ENCODE measurements around the gene CCSER2. TPM values are rescaled to one million over a fixed set of nuclear protein-coding genes. Genes with fewer than 3 reads are reported as not detected.

CCSER2 gene
- total and polyA plus RNA-seq, 4 donors: 23.1 to 111 (median 59.4) TPM

DNA sequence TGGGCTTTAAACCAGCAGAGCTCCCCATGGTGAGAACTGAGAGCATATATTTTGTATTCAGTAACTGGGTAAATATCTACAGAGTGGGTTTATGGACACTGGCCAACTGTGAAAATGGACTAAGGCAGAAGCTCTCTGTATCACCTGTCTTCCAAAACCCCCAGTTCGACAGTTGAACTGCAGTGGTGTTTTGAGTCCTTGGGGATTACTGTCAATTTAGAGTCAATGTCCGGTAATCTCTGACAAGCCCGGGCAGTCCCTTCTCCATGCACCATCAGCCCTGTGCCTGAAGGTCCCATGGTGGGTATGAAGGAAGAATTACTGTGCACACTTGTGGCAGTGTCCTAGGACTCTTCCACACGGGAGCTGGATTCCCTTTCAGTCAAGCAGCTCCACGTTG, 235.0 kb downstream of the CCSER2 start:
- ATAC-seq (ENCODE audit: low FRiP score): no peak
- Histone ChIP-seq H3K36me3 (ENCODE audit: control insufficient read depth in 1 of 2, insufficient read depth in 2 of 2, low read length in 1 of 2) (no peaks in the 10 kb centered on the region), H3K27ac (ENCODE audit: low read depth in 1 of 2, low read length in 2 of 2) (no peak overlapping the region), H3K4me1 (ENCODE audit: control insufficient read depth in 1 of 2, insufficient read depth in 2 of 2, low read length in 2 of 2) (no peaks in the 10 kb centered on the region), H3K27me3 (ENCODE audit: control insufficient read depth in 1 of 2, insufficient read depth in 2 of 2, low read length in 1 of 2) (peaks cover 0 to 2% of the 10 kb centered on the region in 2 donors), H3K4me3 (ENCODE audit: low read length in 2 of 2) (no peak overlapping the region), H3K9me3 (ENCODE audit: control insufficient read depth, low read length) (no peaks in the 10 kb centered on the region)
- intact Hi-C loops (cut with DNase I): no loop called here
- DNase-seq: no peak
- WGBS, 2 donors: 62 to 73% methylated on average over 5 of the region's 5 CpGs

DNA sequence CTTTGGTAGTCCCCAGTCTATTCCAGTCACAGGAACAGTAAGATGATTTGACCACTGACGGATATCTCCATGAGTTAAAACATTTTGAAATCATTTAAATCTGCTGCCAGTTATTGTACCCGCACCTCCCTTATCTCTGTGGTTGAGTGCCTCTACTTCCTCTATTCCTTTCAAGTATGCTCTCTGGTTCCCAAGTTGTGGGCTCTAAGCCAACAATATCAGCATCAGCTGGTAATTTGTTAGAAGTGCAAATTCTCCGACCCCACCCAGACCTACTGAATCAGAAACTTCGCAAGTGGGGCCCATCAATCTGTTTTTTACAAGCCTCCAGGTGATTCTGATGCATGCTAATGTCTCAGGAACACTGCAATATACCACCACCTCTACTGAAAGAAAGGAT, 235.5 kb downstream of the CCSER2 start:
- Histone ChIP-seq H3K27me3 (ENCODE audit: control insufficient read depth in 1 of 2, insufficient read depth in 2 of 2, low read length in 1 of 2) (peaks cover 0 to 2% of the 10 kb centered on the region in 2 donors), H3K36me3 (ENCODE audit: control insufficient read depth in 1 of 2, insufficient read depth in 2 of 2, low read length in 1 of 2) (no peaks in the 10 kb centered on the region), H3K4me3 (ENCODE audit: low read length in 2 of 2) (no peak overlapping the region), H3K9me3 (ENCODE audit: control insufficient read depth, low read length) (no peaks in the 10 kb centered on the region), H3K27ac (ENCODE audit: low read depth in 1 of 2, low read length in 2 of 2) (no peak overlapping the region), H3K4me1 (ENCODE audit: control insufficient read depth in 1 of 2, insufficient read depth in 2 of 2, low read length in 2 of 2) (no peaks in the 10 kb centered on the region)
- no peak for DNase-seq
- WGBS, 2 donors: 43 to 46% methylated on average over 4 of the region's 4 CpGs
- intact Hi-C loops (cut with DNase I): no loop called here
- ATAC-seq (ENCODE audit: low FRiP score): no peak

DNA sequence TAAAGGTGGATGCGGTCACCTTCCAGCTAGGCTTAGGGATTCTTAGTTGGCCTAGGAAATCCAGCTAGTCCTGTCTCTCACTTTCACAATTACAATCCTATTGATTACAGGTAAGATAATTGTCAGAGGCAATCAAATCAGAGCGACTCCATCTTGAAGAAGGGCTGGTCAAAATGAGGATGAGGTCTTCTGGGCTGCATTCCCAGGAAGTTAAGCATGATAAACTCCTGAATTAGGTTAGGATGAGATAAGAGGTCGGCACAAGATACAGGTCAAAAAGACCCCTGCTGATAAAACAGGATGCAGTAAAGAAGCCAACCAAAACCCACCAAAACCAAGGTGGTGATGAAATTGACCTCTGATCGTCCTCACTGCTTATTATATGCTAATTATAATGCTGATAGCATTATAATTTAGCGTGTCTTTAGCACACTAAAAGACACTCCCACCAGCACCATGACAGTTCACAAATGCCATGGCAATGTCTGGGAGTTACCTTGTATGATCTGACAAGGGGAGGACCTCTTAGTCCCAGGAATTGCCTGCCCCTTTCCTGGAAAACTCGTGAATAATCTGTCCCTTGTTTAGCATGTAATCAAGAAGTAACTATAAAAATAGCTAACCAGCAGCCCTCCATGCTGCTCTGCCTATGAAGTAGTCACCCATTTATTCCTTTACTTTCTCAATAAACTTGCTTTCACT, 237.6 kb downstream of the CCSER2 start:
- WGBS, 2 donors: 71 to 72% methylated on average over 6 of the region's 6 CpGs
- Histone ChIP-seq H3K36me3 (ENCODE audit: control insufficient read depth in 1 of 2, insufficient read depth in 2 of 2, low read length in 1 of 2) (no peaks in the 10 kb centered on the region), H3K4me3 (ENCODE audit: low read length in 2 of 2) (no peak overlapping the region), H3K27ac (ENCODE audit: low read depth in 1 of 2, low read length in 2 of 2) (no peak overlapping the region), H3K27me3 (ENCODE audit: control insufficient read depth in 1 of 2, insufficient read depth in 2 of 2, low read length in 1 of 2) (peaks cover 0 to 2% of the 10 kb centered on the region in 2 donors), H3K4me1 (ENCODE audit: control insufficient read depth in 1 of 2, insufficient read depth in 2 of 2, low read length in 2 of 2) (no peaks in the 10 kb centered on the region), H3K9me3 (ENCODE audit: control insufficient read depth, low read length) (peaks cover 3% of the 10 kb centered on the region)
- ATAC-seq (ENCODE audit: low FRiP score) (no peak), DNase-seq (no peak)
- intact Hi-C loops (cut with DNase I): no loop called here

- peaks cover 0 to 2% of the 10 kb centered on the region in 2 donors for H3K27me3 ChIP-seq (ENCODE audit: control insufficient read depth in 1 of 2, insufficient read depth in 2 of 2, low read length in 1 of 2)
- peaks cover 3% of the 10 kb centered on the region for H3K9me3 ChIP-seq (ENCODE audit: control insufficient read depth, low read length)
- no peak overlapping the region for H3K4me3 ChIP-seq (ENCODE audit: low read length in 2 of 2)
- no peaks in the 10 kb centered on the region for H3K36me3 ChIP-seq (ENCODE audit: control insufficient read depth in 1 of 2, insufficient read depth in 2 of 2, low read length in 1 of 2)
- 45 to 47% methylated on average over 2 of the region's 2 CpGs for WGBS, 2 donors
- ATAC-seq (ENCODE audit: low FRiP score) (no peak), DNase-seq (no peak)
- intact Hi-C loops (cut with DNase I): no loop called here
- H3K4me1 ChIP-seq (ENCODE audit: control insufficient read depth in 1 of 2, insufficient read depth in 2 of 2, low read length in 2 of 2): no peaks in the 10 kb centered on the region
- H3K27ac ChIP-seq (ENCODE audit: low read depth in 1 of 2, low read length in 2 of 2): no peak overlapping the region
Measured at GRCh38 chr10:84567133-84567532, 238.7 kb downstream of the CCSER2 start.

Other genes with a start within 250 kb of the CCSER2 start
- 10 to 100 TPM; 77.2 to 88.3 TPM for gene GHITM, start 189.1 kb upstream of the CCSER2 start, total RNA-seq
- 100 to 1,000 TPM; 109 to 195 TPM for gene GHITM, start 189.1 kb upstream of the CCSER2 start, polyA plus RNA-seq
- gene GPR15LG, start 154.8 kb upstream of the CCSER2 start, total RNA-seq: not detected
- 1 to 10 TPM in 1 of 2 donors, under 1 TPM in 1; 0.59 to 1.0 TPM for gene GPR15LG, start 154.8 kb upstream of the CCSER2 start, polyA plus RNA-seq
- under 1 TPM; 0.32 to 0.42 TPM for gene CDHR1, start 134.1 kb upstream of the CCSER2 start, total RNA-seq
- not detected for gene CDHR1, start 134.1 kb upstream of the CCSER2 start, polyA plus RNA-seq
- gene LRIT2, start 103.0 kb upstream of the CCSER2 start, total RNA-seq: not detected
- not detected for gene LRIT2, start 103.0 kb upstream of the CCSER2 start, polyA plus RNA-seq
- gene LRIT1, start 87.0 kb upstream of the CCSER2 start, total RNA-seq: not detected
- not detected for gene LRIT1, start 87.0 kb upstream of the CCSER2 start, polyA plus RNA-seq
- not detected for gene RGR, start 83.5 kb upstream of the CCSER2 start, total RNA-seq
- not detected for gene RGR, start 83.5 kb upstream of the CCSER2 start, polyA plus RNA-seq

Measured in aorta (tissue), 5 donors.